WTC11 (cell line): Measurements from ENCODE around the gene NT5C1A. TPM values are rescaled to one million over a fixed set of nuclear protein-coding genes. Genes with fewer than 3 reads are reported as not detected.

ENCODE experiments used
- AFF4 ChIP-seq: sonication (generic); formaldehyde crosslinking; IDR thresholded peaks from 2 replicates; pipeline ENCODE4 v1.8.1; 2023; ENCODE audit warnings: mild to moderate bottlenecking, missing genetic modification reagents, borderline replicate concordance
- ARID4B ChIP-seq: sonication (generic); formaldehyde crosslinking; IDR thresholded peaks from 2 replicates; pipeline ENCODE4 v1.8.0; 2023; ENCODE audit warnings: missing genetic modification reagents, mild to moderate bottlenecking, borderline replicate concordance
- ATF6 ChIP-seq: sonication (generic); formaldehyde crosslinking; IDR thresholded peaks from 2 replicates; pipeline ENCODE4 v1.8.1; 2023; ENCODE audit warnings: mild to moderate bottlenecking, missing genetic modification reagents
- CREM ChIP-seq: sonication (generic); formaldehyde crosslinking; IDR thresholded peaks from 2 replicates; pipeline ENCODE4 v1.8.1; 2022; ENCODE audit warnings: mild to moderate bottlenecking, missing genetic modification reagents, moderate library complexity
- E2F1 ChIP-seq: sonication (generic); formaldehyde crosslinking; IDR thresholded peaks from 2 replicates; pipeline ENCODE4 v1.8.0; 2022; ENCODE audit warnings: mild to moderate bottlenecking, missing genetic modification reagents
- IRF2 ChIP-seq: sonication (generic); formaldehyde crosslinking; IDR thresholded peaks from 2 replicates; pipeline ENCODE4 v1.8.0; 2022; ENCODE audit warnings: low read depth, missing genetic modification reagents, borderline replicate concordance
- MAX ChIP-seq: sonication (generic); formaldehyde crosslinking; IDR thresholded peaks from 2 replicates; pipeline ENCODE4 v1.8.0; 2022; ENCODE audit warnings: mild to moderate bottlenecking, missing genetic modification reagents
- NFATC4 ChIP-seq: fragments of 250-450 bp; sonication (Bioruptor Pico); IDR thresholded peaks from 2 replicates; pipeline ENCODE4 v1.9.0; 2021; ENCODE audit warnings: mild to moderate bottlenecking
- NFE2L1 ChIP-seq: sonication (generic); formaldehyde crosslinking; IDR thresholded peaks from 2 replicates; pipeline ENCODE4 v1.8.1; 2023; ENCODE audit warnings: missing genetic modification reagents
- SMAD3 ChIP-seq: sonication (generic); formaldehyde crosslinking; IDR thresholded peaks from 2 replicates; pipeline ENCODE4 v1.8.0; 2022; ENCODE audit warnings: missing genetic modification reagents, mild to moderate bottlenecking, borderline replicate concordance
- TCF7 ChIP-seq: sonication (generic); formaldehyde crosslinking; IDR thresholded peaks from 2 replicates; pipeline ENCODE4 v1.8.0; 2022; ENCODE audit warnings: mild to moderate bottlenecking, low read depth, missing genetic modification reagents, moderate library complexity
- TEAD1 ChIP-seq: sonication (generic); formaldehyde crosslinking; IDR thresholded peaks from 2 replicates; pipeline ENCODE4 v1.8.0; 2022; ENCODE audit warnings: mild to moderate bottlenecking, missing genetic modification reagents
- USF1 ChIP-seq: sonication (generic); formaldehyde crosslinking; IDR thresholded peaks from 2 replicates; pipeline ENCODE4 v1.8.0; 2022; ENCODE audit warnings: mild to moderate bottlenecking, missing genetic modification reagents
- ZBTB21 ChIP-seq: sonication (generic); formaldehyde crosslinking; IDR thresholded peaks from 2 replicates; pipeline ENCODE4 v1.8.1; 2023; ENCODE audit warnings: mild to moderate bottlenecking, missing genetic modification reagents, borderline replicate concordance
- ZNF138 ChIP-seq: sonication (generic); formaldehyde crosslinking; conservative IDR thresholded peaks from 2 replicates; pipeline ENCODE4 v1.8.1; 2022; ENCODE audit warnings: mild to moderate bottlenecking, moderate library complexity, missing genetic modification reagents
- ZNF232 ChIP-seq: sonication (generic); formaldehyde crosslinking; IDR thresholded peaks from 2 replicates; pipeline ENCODE4 v1.8.0; 2022; ENCODE audit warnings: mild to moderate bottlenecking, missing genetic modification reagents
- ZNF423 ChIP-seq: fragments of 250-450 bp; sonication (Bioruptor Pico); IDR thresholded peaks from 2 replicates; pipeline ENCODE4 v2.1.2; 2022; ENCODE audit warnings: mild to moderate bottlenecking, moderate library complexity
- total RNA-seq: library from RNA; stranded (reverse); gene quantifications from 3 replicates; pipeline ENCODE4 v1.2.3, GENCODE V29; 2021

Gene NT5C1A
- total RNA-seq, 1 experiment from 2014 or later, result not detected

- TF ChIP-seq NFE2L1 (CRISPR knock-in tag) (peak; percentile 78; the same call in 1 of the 2 replicates), TCF7 (CRISPR knock-in tag) (no peak), ARID4B (CRISPR knock-in tag) (peak; percentile 34; the same call in 1 of the 2 replicates), TEAD1 (CRISPR knock-in tag) (0 out of 2 replicates have a peak, but pooled peaks have one; percentile 44), ZNF423 (CRISPR knock-in tag) (no peak), E2F1 (peak; percentile 67; the same call in 1 of the 2 replicates), ZNF138 (0 out of 2 replicates have a peak, but pooled peaks have one; percentile 46), CREM (CRISPR knock-in tag) (peak; percentile 49; the same call in 1 of the 2 replicates), USF1 (CRISPR knock-in tag) (peak; percentile 61; the same call in 1 of the 2 replicates), ZBTB21 (CRISPR knock-in tag) (peak; percentile 78), NFATC4 (no peak), IRF2 (no peak), SMAD3 (CRISPR knock-in tag) (peak; percentile 68; the same call in 1 of the 2 replicates), ZNF232 (CRISPR knock-in tag) (no peak), MAX (CRISPR knock-in tag) (peak; percentile 94), AFF4 (CRISPR knock-in tag) (no peak), ATF6 (CRISPR knock-in tag) (no peak)
Measured at GRCh38 chr1:39692152-39693074, 20.5 kb upstream of the NT5C1A start (continued).
